ENCODE results near the gene MT1B.

DNA sequence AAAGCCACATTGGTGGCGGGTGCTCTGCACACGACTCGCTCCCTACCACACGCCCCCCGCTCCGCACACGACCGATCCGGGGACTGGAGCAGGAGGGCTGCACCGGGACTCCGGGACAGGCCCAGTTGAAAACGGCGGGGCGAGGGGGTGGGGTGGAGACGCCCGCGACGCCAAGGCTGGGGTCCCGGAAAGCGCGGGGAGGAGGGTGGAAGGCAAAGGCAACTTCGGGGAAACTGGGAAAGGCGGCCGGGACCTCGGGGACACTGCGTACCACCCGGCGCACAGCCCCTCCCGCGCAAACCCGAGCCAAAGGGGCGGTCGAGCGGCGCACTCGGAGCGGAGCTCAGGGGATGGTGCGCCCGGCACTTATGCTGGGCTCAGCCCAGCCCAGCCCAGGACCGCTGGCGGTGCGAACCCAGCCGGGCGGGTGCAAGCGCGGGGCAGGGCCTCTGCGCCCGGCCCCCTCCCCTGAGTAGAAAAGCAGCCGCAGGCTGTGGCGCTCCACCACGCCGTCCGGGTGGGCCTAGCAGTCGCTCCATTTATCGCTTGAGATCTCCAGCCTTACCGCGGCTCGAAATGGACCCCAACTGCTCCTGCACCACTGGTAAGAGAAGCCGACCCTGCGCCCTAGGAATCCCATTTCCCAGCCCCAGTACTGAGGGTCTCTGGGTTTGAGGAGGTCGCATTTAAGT is 19.4 kb upstream of the MT1B start, which contains the start of gene MT1M:
- TF ChIP-seq, protein P1, sequence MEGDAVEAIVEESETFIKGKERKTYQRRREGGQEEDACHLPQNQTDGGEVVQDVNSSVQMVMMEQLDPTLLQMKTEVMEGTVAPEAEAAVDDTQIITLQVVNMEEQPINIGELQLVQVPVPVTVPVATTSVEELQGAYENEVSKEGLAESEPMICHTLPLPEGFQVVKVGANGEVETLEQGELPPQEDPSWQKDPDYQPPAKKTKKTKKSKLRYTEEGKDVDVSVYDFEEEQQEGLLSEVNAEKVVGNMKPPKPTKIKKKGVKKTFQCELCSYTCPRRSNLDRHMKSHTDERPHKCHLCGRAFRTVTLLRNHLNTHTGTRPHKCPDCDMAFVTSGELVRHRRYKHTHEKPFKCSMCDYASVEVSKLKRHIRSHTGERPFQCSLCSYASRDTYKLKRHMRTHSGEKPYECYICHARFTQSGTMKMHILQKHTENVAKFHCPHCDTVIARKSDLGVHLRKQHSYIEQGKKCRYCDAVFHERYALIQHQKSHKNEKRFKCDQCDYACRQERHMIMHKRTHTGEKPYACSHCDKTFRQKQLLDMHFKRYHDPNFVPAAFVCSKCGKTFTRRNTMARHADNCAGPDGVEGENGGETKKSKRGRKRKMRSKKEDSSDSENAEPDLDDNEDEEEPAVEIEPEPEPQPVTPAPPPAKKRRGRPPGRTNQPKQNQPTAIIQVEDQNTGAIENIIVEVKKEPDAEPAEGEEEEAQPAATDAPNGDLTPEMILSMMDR (IDR thresholded peaks at IDR 0.05) = no peak
- TF ChIP-seq POLR2AphosphoS5 (IDR thresholded peaks at IDR 0.05) = peak in 2 of 3 donors; percentile 72 to 85
